Stimulated activated naive CD4-positive, alpha-beta T cell treated with Interleukin-2 at 50 U/mL for 16 hours (primary cell): ENCODE data around the gene E2F3.
"Not testable (repeated sequence)": the region's sequence is repeated elsewhere in the genome, so short reads cannot be mapped to it uniquely, and the experiment has no call there.

Experiments used
- DNase-seq: peaks from one replicate; lab custom pipeline; 2025; lab: John Stamatoyannopoulos, UW

E2F3 gene

GRCh38 chr6:20467437-20467836, 65.8 kb downstream of the E2F3 start:
- DNase-seq = no peak

- no peak for DNase-seq
Observed at GRCh38 chr6:20468209-20468608, 66.5 kb downstream of the E2F3 start.

DNA sequence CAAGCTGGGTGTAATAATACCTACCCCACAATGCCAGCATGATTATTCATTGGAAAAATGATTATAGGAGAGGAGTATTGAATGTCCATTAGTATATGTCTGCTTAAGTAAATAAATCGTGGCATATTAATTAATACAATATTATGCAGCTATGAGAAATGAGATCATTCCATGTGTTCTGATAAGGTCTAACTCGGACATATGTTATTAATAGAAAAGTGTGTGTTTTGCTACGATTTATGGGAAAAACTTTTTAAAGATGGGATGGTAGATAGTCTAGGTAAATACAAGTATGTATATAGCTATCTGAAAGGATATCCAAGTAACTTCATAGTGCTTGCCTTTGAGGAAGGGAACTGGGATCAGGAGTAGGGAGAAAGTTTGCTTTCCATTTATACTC, 71.1 kb downstream of the E2F3 start:
- no peak for DNase-seq

DNA sequence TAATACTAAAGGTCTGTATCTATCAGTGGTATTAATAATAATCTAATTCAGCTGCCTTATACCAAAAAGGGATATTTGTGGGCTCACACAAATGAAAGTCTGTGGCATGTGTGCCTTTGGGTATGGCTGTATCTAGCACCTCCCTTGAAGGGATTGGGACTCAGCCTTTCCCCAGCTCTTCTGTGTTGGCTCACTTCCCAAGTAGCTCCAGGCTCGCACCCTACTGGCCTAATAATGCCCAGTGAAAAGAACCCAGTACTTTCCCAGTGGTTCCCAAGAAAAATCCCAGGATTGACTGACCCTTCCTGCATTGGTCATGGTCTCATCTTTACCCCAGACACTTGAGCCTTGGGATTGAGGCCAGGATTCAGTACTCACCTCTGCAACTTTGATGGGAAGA, 71.8 kb downstream of the E2F3 start:
- DNase-seq = no peak

GRCh38 chr6:20474874-20475542, 73.3 kb downstream of the E2F3 start:
- DNase-seq = no peak

GRCh38 chr6:20476501-20477043, 74.9 kb downstream of the E2F3 start:
- DNase-seq = no peak

GRCh38 chr6:20477485-20477884, 75.8 kb downstream of the E2F3 start:
- DNase-seq = no peak

DNA sequence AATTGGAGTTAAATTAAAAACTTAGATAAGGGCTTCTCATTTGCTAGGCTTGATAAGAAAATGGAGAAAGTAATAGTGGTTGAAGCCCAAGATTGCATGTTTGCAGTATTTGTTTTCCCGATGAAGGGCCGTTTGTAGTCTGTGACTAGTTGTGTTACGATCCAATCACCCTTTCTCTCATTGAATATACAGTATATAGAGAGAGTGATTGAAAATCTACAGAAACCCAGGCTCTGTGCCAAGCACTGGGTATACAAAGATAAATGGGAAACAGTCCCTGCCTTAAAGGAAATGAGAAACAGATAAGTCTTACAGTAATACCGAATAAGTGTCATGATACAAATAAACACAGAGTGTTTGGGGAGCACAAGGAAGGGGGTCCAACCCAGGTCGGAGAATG, 77.4 kb downstream of the E2F3 start:
- DNase-seq = no peak

DNA sequence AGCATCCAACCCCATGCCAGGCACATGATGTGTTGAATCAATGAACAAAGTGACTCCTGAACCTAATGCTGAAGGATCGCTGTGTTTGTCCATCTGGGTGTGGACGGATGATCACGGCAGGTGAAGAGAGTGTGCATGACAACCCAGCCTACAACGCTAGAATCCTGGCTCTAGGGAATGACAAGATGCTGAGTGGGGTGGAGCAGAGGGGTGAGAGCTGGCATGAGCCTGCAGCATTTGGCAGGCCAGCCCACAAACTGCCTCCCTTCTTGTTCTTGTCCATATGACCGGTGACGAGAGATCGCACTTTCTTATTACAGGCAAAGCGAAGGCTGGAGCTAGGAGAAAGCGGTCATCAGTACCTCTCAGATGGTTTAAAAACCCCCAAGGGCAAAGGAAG, 77.8 kb downstream of the E2F3 start:
- no peak for DNase-seq

DNA sequence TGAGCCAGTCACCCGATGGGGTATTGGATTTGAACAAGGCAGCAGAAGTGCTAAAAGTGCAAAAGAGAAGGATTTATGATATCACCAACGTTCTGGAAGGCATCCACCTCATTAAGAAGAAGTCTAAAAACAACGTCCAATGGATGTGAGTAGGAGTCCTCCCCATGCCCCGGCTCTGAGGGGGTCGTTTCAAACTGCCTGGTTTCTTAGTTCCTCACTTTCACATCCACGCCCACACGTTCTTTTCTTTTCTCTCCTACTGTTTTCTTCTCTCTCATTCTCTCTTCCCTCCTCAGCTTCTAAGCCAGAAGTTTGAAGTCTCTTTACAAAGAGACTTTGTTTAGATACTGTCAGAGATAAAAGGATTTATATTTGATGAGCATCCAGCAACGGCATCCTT, 79.6 kb downstream of the E2F3 start:
- DNase-seq = no peak

DNA sequence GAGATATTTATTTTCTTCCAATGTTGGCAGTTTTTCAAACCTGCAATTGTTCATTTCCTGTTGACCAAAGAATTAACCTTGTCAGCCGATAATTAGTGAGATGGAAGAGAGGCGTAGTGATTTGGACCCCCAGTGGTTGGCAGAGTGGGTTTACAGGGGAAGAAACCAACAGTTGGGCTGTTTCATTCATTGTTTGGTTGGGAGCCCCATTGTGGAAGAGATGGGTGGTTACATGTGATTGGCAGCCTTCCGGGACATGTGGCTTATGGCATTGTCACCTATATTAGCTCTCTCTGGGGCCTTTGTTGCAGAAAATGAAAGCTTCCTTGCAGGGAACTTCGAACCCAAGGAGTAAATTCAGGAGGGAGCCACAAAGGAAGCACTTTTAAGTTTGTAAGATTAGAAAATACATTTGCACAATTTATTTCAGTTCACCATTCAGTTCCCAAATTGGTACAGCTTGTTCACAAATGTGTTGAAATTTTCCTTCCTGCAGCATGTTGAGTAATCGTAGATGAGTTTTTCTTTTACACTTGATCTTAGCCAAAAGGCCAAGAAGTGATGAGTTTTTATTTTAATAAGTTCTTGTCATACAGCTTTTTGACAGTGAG, 82.3 kb downstream of the E2F3 start:
- DNase-seq = no peak

GRCh38 chr6:20486641-20487040, 85.0 kb downstream of the E2F3 start:
- DNase-seq = no peak

GRCh38 chr6:20487669-20488375, 86.1 kb downstream of the E2F3 start:
- DNase-seq = no peak

DNA sequence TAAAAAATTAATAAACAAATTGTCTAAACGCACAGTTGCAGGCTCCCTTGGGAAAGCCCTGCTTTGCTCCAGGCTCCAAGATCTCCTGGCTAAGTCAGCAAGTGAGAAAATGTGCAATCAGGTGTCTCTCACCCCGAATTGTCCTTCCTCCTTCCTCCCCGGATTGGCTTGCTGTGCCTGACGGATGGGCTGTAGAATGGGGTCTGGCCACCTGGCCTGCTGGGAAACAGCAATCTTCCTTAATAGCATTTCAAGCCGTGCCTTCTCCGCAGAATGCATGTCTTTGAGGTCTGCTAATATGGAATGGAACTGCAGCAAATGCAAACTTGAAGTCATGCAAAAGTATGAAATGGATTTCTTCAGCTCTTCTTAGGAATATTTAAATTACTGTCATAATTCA, 88.9 kb downstream of the E2F3 start:
- no peak for DNase-seq

DNA sequence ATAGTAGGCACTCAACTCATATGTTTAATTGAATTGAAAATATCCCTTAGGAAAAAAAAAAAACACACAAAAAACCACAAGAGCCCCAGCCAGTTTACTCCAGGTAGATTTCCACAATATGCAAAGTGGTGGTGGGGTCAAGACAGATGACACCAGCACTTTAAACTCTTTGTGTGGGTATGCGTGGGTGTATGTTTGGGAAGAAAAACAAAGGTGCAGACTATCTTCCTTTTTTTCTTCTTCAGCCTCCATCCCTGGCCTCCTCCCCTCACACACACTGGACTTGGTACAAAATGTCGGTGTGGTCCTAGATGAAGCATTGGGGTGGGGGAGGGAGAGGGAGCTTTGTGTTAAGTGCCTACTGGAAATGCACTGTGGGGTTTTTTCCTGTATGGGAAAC, 90.4 kb downstream of the E2F3 start:
- no peak for DNase-seq

- no peak for DNase-seq
Observed at GRCh38 chr6:20497216-20498040, 95.7 kb downstream of the E2F3 start.

- no peak for DNase-seq
Observed at GRCh38 chr6:20498041-20498385, 96.3 kb downstream of the E2F3 start.

DNA sequence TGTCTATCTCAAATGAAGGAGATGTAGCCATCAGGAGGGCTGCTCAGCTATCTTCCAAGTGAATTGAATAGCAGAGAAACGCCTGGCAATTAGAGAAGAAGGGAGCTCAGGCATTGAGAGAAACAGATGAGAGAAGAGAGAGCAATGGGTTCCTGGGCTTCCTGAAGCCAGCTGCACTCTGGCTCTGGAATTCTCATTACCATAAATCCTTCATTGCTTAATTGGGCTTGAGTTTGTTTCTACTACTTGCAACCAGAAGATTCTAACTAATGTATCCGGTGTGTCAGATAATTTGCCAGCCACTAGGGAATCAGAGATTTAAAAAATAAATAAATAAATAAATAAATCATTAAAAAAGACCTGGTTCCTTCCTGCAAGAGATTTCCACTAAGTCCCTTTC, 107.5 kb downstream of the E2F3 start:
- no peak for DNase-seq

GRCh38 chr6:20511852-20512251, 110.2 kb downstream of the E2F3 start:
- no peak for DNase-seq

DNA sequence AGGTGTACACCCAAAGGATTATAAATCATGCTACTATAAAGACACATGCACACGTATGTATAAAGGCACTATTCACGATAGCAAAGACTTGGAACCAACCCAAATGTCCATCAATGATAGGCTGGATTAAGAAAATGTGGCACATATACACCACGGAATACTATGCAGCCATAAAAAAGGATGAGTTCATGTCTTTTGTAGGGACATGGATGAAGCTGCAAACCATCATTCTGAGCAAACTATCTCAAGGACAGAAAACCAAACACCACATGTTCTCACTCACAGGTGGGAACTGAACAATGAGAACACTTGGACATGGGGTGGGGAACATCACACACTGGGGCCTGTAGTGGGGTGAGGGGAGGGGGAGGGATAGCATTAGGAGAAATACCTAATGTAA, 123.5 kb downstream of the E2F3 start:
- DNase-seq = not testable (repeated sequence)

- DNase-seq = not testable (repeated sequence)
Observed at GRCh38 chr6:20529086-20529448, 127.4 kb downstream of the E2F3 start.

DNA sequence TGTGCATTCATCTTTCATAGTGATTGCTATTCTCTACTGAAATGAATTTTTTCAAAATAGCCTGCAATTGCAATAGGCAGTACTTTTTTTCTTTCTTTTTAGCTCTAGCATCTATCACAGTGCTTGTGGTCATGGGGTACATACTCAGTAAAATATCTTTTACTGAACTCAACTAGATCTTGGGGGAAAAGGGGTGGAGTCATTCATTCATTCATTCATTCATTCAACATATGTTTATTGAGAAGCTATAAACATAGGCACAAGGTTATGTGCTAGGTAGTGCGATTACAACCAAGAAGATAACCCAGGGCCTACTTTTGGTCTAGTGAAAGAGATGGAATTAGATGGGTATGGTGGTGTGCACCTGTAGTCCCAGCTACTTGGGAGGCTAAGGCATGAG, 131.2 kb downstream of the E2F3 start:
- DNase-seq = no peak
